ENCODE measurements around the gene TPP2.
A peak's percentile ranks its signal among the peaks of the same experiment; 100 is the strongest.

Gene TPP2

DNA sequence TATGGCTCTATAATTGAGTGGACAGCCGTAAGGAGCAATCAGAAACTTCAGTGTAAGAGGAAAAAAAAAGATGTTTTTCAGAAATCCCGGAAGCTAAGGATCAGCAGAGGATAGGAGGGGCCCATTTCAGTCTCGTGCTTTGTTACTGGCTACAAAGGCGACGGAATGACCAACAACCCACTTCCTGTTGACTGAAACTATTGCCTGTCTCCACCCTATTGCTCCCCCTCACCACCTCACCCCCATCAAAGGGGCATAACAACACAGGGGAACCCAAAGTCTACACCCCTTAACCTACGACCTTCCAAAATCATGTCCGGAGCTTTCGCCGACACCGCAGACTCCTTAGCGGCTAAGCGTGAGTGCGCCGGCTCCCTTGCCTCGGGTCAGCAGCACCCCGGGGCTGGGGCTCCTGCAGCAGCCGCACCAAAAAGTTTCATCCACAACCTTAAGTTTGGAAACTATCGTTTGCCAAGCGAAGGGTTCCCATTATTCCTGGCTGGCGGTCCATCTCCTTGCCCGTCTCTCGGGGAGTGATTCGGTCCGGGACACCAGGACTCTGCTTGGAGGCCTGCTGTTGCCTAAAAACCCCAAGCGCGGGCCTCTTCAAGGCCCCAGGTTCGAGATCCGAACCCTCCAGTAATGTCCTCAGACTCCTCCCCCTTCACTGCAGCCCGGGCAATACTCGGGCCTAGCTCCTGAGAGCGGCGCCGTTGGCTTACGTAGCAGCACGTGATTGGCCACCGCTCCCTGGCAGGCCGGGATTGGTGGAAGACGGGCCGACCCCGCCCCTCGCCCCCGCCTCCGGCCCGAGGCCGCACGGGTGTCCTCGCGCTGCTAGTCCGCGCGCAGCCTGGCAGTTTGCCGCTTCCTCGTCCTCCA is at the start of gene TPP2:
Gene TPP2, plus strand, starts transcription at position 840 of the 882 bp plus-strand sequence. CDS start 53 bp downstream, outside the sequence.
- peak; percentile 100 for DNase-seq

DNA sequence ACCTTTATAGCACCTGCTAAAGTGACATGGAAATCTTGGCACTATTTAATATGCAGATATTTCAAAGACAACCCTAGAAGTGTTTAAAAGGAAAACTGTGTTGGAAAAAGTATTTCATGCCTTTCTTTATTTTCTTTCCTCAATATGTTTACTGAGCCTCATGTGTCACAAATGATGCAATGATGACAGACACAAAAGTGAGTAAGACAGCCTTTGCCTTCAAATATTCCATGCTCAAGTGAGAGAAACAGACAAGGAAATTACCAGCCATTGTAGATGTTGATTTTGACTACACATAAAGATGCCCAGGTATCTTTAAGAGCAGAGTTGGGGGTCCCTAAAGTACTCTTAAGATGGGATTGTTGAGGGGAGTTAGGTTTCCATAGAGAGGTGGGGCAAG is 48.0 kb upstream of the TPP2 start:
- DNase-seq: no peak

GRCh38 chr13:102550507-102550906 is 46.3 kb upstream of the TPP2 start:
- peak; percentile 31 for DNase-seq

GRCh38 chr13:102555914-102556553 is 40.8 kb upstream of the TPP2 start:
- peak; percentile 89 for DNase-seq

GRCh38 chr13:102556806-102557205 is 40.0 kb upstream of the TPP2 start:
- peak; percentile 78 for DNase-seq

GRCh38 chr13:102558029-102558428 is 38.8 kb upstream of the TPP2 start:
- peak; percentile 85 for DNase-seq

- no peak for DNase-seq
Observed at GRCh38 chr13:102561933-102562332, 34.9 kb upstream of the TPP2 start.

- no peak for DNase-seq
Observed at GRCh38 chr13:102563267-102563666, 33.5 kb upstream of the TPP2 start.

DNA sequence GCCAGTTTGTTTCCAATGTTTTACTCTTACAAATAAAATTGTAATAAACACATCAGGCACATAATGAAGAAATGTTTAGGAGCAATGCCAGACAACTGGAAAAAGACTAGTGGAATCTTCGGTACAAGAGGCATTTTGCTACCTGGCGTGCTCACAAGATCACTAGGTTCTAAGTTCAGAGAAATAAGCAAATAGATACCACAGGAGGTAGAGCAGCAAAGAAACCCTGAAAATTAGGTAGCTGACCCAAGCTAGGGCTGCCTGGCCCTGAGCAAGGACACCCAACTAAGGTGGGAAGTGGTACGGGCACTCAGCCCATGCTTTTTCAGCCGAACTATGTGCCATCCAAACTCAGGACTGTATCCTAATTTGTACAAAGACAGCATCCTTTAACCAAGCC is 32.2 kb upstream of the TPP2 start:
- DNase-seq: no peak

GRCh38 chr13:102566513-102566912 is 30.3 kb upstream of the TPP2 start:
- peak; percentile 16 for DNase-seq

- DNase-seq: no peak
Observed at GRCh38 chr13:102567857-102568256, 28.9 kb upstream of the TPP2 start.

- DNase-seq: no peak
Observed at GRCh38 chr13:102569488-102569887, 27.3 kb upstream of the TPP2 start.

- DNase-seq: peak; percentile 75
Observed at GRCh38 chr13:102571075-102571474, 25.7 kb upstream of the TPP2 start.

DNA sequence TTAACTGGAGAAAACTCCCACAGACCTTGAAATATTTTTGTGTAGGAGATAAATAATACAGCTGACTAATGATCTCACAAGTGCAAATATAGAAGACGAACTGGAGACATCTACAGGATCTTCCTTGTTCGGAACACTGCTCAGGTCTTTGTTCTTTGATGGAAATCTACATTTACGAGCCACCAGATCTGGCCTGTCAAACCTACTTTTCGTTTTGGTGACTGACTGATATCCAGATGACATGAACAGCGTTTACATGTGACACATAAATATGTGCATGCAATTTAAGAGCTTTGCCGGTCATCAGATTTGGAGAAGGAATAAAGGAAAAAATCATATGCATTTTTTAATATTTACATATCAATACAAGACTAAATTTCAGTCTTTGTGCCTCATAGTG is 24.5 kb upstream of the TPP2 start:
- no peak for DNase-seq

DNA sequence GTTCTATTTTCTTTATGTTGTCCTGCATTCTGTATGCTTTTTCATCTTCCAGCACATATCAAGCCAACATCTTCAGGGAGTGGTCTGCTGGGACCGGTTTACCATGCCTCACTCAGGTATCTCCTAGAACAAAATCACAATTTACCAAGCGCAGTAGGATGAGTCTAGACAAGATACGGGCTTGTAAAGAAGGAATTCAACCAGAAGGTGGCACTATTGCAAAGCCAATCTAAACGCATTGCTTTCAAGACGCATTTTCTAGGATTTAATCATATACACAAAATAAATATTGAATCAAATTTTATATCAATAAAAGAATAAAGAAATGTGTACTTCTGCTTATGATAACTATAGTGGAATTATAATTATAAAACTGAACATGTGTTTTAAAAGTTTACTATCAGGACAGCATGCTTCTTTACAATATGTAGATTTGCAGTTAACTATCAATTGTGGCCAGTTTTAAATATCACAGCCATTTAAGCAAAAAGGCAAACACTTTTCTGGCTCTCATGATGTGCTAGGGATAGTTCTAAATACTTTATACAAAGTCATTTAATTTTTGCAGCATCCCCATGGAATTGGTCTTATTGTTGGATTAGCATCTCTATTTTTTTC is 16.1 kb upstream of the TPP2 start:
- DNase-seq: peak; percentile 78

GRCh38 chr13:102582256-102582655 is 14.5 kb upstream of the TPP2 start:
- peak; percentile 7 for DNase-seq

GRCh38 chr13:102584434-102584833 is 12.4 kb upstream of the TPP2 start:
- peak; percentile 40 for DNase-seq

- DNase-seq: peak; percentile 27
Observed at GRCh38 chr13:102586615-102587014, 10.2 kb upstream of the TPP2 start.

DNA sequence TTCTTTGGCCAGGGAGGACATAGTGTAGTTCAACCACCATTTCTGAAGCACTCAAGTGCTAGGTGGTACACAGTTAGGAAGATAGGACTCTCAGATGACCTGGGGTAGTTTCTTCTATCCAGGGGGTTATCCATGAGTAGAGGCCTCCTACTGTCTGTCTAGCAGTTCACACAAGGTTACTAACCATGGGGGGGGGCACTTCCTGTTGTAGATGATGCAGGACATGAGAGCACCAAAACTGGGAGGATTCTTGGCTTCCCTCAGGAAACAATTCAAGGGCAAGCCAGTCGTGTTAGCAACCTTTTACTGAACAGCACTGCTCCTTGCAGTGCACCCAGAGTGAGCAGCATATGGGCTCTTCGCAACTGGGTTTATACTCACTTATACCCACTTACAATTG is 8.9 kb upstream of the TPP2 start:
- DNase-seq: peak; percentile 28

DNA sequence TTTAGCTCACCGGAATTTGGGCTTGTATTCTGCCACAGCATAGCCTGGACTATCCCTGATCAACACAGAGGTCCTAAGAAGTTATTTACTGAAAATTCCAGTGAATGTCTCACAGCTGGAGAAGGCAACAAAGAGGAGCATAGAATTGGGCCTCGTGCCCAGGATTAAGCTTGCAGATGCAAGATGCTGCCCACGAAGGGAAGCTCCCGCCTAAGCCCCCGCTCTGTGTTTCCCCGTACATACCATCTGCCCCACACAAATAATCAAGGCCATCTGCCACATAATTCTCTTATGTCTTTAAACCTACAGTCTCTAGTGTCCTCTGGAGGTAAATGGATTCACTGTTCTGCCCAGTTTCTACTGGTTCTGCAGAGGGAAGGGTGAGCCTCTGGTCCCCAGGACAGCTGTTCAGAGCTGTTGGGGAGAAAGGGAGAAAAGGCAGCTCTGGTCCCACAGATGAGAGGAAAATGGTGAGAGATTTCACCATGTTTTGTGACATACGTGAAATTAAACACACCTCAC is 7.4 kb upstream of the TPP2 start:
- DNase-seq: peak; percentile 89

DNA sequence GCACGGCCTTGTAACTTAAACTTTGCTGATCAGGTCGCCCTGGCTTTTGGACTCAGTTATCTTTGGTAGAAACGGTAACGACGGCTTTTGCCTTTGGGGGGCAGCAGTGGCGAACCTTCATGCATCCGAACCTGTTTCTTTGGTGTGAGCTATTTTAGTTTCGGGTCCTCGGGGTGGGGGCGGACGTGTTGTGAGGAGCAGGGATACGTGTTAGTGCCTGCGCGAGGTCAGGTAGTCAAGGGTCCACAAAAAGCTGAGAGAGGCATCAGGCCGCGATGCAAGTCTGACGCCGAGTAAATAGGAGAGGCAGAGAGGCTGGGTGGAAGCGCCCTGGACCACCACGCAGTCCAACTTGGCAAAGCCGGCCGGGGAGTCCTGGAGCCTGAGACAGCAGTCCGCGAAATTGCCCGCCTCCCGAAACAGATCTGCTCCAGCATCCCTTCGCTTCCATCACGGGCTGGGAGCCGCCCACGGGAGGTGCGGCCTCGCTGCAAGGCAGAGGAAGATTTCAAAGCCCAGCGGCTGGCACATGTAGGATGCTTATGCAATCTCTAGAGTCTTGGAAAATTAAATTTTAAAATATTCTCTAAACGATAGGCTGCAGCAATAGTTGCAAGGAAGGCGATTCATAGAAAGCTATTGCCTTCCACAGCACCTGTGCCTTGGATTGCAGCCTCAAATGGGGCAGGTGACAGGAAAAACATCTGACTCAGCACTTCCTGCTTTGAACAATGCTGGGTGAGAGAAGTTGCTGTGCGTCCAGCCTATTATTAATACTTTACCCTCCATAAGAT is 4.6 kb upstream of the TPP2 start:
- peak; percentile 88 for DNase-seq

- DNase-seq: no peak
Observed at GRCh38 chr13:102593466-102593865, 3.3 kb upstream of the TPP2 start.
